Measurements from ENCODE around the gene SULT2A1.
"Not testable (repeated sequence)": the region's sequence is repeated elsewhere in the genome, so short reads cannot be mapped to it uniquely, and the experiment has no call there.

Gene SULT2A1

DNA sequence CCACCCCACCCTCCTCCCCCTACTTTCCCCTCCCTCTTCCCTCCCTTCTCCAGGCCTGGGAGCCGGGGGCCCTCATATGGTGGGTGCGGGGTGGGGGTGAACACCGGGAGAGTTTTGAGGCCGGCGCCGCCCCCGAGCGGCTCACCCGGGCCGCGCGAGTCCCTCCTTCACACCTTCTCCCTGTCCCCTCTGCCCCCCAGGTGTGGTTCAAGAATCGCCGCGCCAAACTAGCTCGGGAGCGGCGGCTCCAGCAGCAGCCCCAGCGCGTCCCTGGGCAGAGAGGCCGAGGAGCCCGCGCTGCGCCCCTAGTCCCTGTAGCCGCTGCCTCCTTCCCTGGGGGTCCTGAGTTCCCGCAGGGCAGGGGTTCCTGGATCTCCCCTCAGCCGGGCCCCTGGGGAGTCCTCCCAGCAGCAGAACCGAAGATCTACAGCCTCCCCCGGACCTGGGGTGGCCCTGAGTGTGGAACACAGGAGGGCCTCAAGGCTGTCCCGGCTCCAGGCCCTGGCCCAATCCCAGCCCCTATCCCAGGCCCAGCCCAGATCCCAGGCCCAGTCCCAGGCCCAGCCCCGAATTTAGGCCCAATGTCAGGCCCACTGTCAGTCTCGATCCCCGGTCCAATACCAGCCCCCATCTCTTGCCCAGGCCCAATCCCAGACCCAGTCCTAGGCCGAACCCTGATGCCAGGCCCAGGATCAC is 25.4 kb downstream of the SULT2A1 start:
- TF ChIP-seq FOXP2 (optimal IDR thresholded peaks at IDR 0.05; ENCODE audit: borderline replicate concordance, extremely low read depth, extremely low read length, insufficient read depth) (no peak), SIN3A (IDR thresholded peaks at IDR 0.05; ENCODE audit: borderline replicate concordance, insufficient read depth, low read length) (no peak), TAF1 (IDR thresholded peaks at IDR 0.05; ENCODE audit: borderline replicate concordance, insufficient read depth, low read length) (no peak), REST (IDR thresholded peaks at IDR 0.05; ENCODE audit: insufficient read depth in 1 of 2, low read depth in 2 of 2, low read length in 2 of 2) (no peak), POLR2AphosphoS5 (IDR thresholded peaks at IDR 0.05; ENCODE audit: low read depth, low read length) (no peak)

GRCh38 chr19:47858646-47859285 is 27.3 kb downstream of the SULT2A1 start, which contains the start of gene TPRX2:
Gene TPRX2, plus strand, starts transcription at chr19:47859235. Its CDS starts 12 bp downstream, at chr19:47859247.
- not testable (repeated sequence) for TF ChIP-seq FOXP2 (optimal IDR thresholded peaks at IDR 0.05; ENCODE audit: borderline replicate concordance, extremely low read depth, extremely low read length, insufficient read depth); POLR2AphosphoS5 (IDR thresholded peaks at IDR 0.05; ENCODE audit: low read depth, low read length); REST (IDR thresholded peaks at IDR 0.05; ENCODE audit: insufficient read depth in 1 of 2, low read depth in 2 of 2, low read length in 2 of 2)

DNA sequence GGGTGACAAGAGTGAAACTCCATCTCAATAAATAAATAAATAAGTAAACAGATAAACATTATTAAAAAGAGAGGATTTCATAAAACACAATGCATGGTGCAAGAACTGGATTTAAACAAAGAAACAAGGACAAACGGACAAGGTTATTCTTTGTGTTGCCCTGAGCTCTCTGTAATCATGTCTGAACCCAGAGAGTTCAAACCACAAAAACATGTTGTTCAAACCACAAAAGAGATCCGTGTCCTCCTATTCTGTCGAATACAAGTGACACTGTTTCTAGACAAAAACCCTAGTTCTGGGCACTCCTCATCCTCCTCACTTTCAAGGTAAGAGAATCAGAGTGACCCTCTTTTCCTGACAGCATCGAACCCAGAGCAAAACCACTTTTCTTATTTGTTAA is 31.7 kb downstream of the SULT2A1 start:
- TF ChIP-seq FOXP2 (optimal IDR thresholded peaks at IDR 0.05; ENCODE audit: borderline replicate concordance, extremely low read depth, extremely low read length, insufficient read depth) (no peak), REST (IDR thresholded peaks at IDR 0.05; ENCODE audit: insufficient read depth in 1 of 2, low read depth in 2 of 2, low read length in 2 of 2) (no peak), SIN3A (IDR thresholded peaks at IDR 0.05; ENCODE audit: borderline replicate concordance, insufficient read depth, low read length) (no peak), POLR2AphosphoS5 (IDR thresholded peaks at IDR 0.05; ENCODE audit: low read depth, low read length) (no peak), TAF1 (IDR thresholded peaks at IDR 0.05; ENCODE audit: borderline replicate concordance, insufficient read depth, low read length) (no peak)

- no peak for TF ChIP-seq TAF1 (IDR thresholded peaks at IDR 0.05; ENCODE audit: borderline replicate concordance, insufficient read depth, low read length)
- TF ChIP-seq POLR2AphosphoS5 (IDR thresholded peaks at IDR 0.05; ENCODE audit: low read depth, low read length): no peak
- TF ChIP-seq REST (IDR thresholded peaks at IDR 0.05; ENCODE audit: insufficient read depth in 1 of 2, low read depth in 2 of 2, low read length in 2 of 2): no peak
- TF ChIP-seq SIN3A (IDR thresholded peaks at IDR 0.05; ENCODE audit: borderline replicate concordance, insufficient read depth, low read length): no peak
- no peak for TF ChIP-seq FOXP2 (optimal IDR thresholded peaks at IDR 0.05; ENCODE audit: borderline replicate concordance, extremely low read depth, extremely low read length, insufficient read depth)
These were observed 33.1 kb downstream of the SULT2A1 start for GRCh38 chr19:47853003-47853402.

Data from PFSK-1 (cell line).